ENCODE measurements around the gene GH2.
"Not testable (repeated sequence)": the region's sequence is repeated elsewhere in the genome, so short reads cannot be mapped to it uniquely, and the experiment has no call there.

GRCh38 chr17:63918789-63919305, 37.1 kb upstream of the GH2 start, which contains the start of gene GH1:
- not testable (repeated sequence) for TF ChIP-seq EZH2 (IDR thresholded peaks at IDR 0.05; ENCODE audit: borderline replicate concordance, insufficient read depth, low read length, poor library complexity, severe bottlenecking); POLR2AphosphoS5 (IDR thresholded peaks at IDR 0.05); REST (IDR thresholded peaks at IDR 0.05; ENCODE audit: borderline replicate concordance); CTCF (IDR thresholded peaks at IDR 0.05; ENCODE audit: poor library complexity, severe bottlenecking); RAD21 (conservative IDR thresholded peaks at IDR 0.05); EP300 (conservative IDR thresholded peaks at IDR 0.05; ENCODE audit: poor library complexity, severe bottlenecking); TAF1 (IDR thresholded peaks at IDR 0.05; ENCODE audit: low read depth); SMC3 (conservative IDR thresholded peaks at IDR 0.05; ENCODE audit: poor library complexity)

Measured in neural cell (in vitro differentiated cells).